ENCODE measurements around the gene PLA2G6.

Gene PLA2G6

GRCh38 chr22:38108561-38109319 is 72.9 kb downstream of the PLA2G6 start:
- no peak for DNase-seq

GRCh38 chr22:38107692-38108515 is 73.7 kb downstream of the PLA2G6 start:
- no peak for DNase-seq

- DNase-seq = no peak
Measured at GRCh38 chr22:38106814-38107578, 74.6 kb downstream of the PLA2G6 start.

GRCh38 chr22:38104084-38104483 is 77.5 kb downstream of the PLA2G6 start:
- DNase-seq = no peak

- DNase-seq = no peak
Measured at GRCh38 chr22:38103641-38104040, 78.0 kb downstream of the PLA2G6 start.

GRCh38 chr22:38098410-38099249 is 83.0 kb downstream of the PLA2G6 start:
- no peak for DNase-seq

GRCh38 chr22:38097557-38098409 is 83.8 kb downstream of the PLA2G6 start:
- no peak for DNase-seq

GRCh38 chr22:38097058-38097457 is 84.6 kb downstream of the PLA2G6 start:
- DNase-seq = no peak

GRCh38 chr22:38089474-38089851 is 92.2 kb downstream of the PLA2G6 start:
- DNase-seq = no peak

GRCh38 chr22:38088629-38089473 is 92.8 kb downstream of the PLA2G6 start:
- DNase-seq = no peak

- no peak for DNase-seq
Measured at GRCh38 chr22:38087855-38088254, 93.8 kb downstream of the PLA2G6 start.

- DNase-seq = no peak
Measured at GRCh38 chr22:38086942-38087341, 94.7 kb downstream of the PLA2G6 start.

GRCh38 chr22:38086001-38086845 is 95.4 kb downstream of the PLA2G6 start:
- DNase-seq = no peak

- DNase-seq = no peak
Measured at GRCh38 chr22:38085501-38085900, 96.1 kb downstream of the PLA2G6 start.

GRCh38 chr22:38085056-38085455 is 96.6 kb downstream of the PLA2G6 start:
- DNase-seq = no peak

- no peak for DNase-seq
Measured at GRCh38 chr22:38083931-38084631, 97.5 kb downstream of the PLA2G6 start, which contains the start of gene SLC16A8. Gene SLC16A8 (minus strand): TSS chr22:38084184. CDS start chr22:38082873, 1,311 bp downstream.

- DNase-seq = no peak
Measured at GRCh38 chr22:38082986-38083710, 98.5 kb downstream of the PLA2G6 start.
